Choroid plexus epithelial cell (primary cell): ENCODE results near the gene NPEPL1.

ENCODE experiments used
- DNase-seq: peaks from one replicate; pipeline ENCODE4 v3.0.0-alpha.2; 2010; ENCODE audit warnings: low read depth
- H3K4me3 ChIP-seq: 2 replicates; pipeline ENCODE4 v1.5.1; 2011; ENCODE audit warnings: low read depth, mild to moderate bottlenecking, control low read depth, low read length, moderate library complexity
- TF ChIP-seq, protein P1 (sequence below): conservative IDR thresholded peaks from 2 replicates; pipeline ENCODE4 v1.5.1; 2011; ENCODE audit warnings: low read depth, mild to moderate bottlenecking, control low read depth, inconsistent platforms, low read length, moderate library complexity

NPEPL1 gene

DNA sequence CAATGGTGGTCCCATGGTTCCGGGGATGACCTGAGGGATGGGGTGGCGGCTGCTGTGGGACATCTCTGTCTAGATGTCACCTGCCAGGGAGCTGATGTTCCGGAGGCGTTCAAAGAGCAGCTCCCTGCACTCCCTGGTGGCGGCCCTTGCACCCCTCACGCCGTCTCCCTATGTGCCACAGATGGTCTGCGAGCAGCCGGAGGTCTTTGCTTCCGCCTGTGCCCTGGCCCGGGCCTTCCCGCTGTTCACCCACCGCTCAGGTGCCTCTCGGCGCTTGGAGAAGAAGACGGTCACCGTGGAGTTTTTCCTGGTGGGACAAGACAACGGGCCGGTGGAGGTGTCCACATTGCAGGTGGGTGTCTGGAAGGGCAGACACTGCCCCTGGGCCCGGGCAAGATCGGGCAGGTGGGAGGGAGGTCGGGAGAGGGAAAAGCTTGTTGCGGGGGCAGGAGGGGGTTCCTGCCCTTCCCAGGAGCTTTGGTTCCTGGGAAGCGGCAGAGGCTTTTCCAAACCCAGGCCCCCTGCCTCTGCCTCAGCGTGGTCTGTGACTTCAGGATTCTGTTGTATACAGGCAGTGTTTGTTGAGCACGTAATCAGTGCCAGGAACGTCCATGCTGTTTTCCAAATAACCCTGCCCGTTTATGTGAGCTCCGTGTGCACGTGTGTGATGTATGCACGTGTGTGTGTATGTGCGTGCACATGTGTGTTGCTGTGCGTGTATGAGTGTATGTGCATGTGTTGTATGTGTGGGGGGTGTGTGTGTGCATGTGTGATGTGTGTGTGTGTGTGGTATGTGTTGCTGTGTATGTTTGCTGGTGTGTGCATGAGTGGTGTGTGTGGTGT is 1.9 kb downstream of the NPEPL1 start:
- TF ChIP-seq, protein P1, sequence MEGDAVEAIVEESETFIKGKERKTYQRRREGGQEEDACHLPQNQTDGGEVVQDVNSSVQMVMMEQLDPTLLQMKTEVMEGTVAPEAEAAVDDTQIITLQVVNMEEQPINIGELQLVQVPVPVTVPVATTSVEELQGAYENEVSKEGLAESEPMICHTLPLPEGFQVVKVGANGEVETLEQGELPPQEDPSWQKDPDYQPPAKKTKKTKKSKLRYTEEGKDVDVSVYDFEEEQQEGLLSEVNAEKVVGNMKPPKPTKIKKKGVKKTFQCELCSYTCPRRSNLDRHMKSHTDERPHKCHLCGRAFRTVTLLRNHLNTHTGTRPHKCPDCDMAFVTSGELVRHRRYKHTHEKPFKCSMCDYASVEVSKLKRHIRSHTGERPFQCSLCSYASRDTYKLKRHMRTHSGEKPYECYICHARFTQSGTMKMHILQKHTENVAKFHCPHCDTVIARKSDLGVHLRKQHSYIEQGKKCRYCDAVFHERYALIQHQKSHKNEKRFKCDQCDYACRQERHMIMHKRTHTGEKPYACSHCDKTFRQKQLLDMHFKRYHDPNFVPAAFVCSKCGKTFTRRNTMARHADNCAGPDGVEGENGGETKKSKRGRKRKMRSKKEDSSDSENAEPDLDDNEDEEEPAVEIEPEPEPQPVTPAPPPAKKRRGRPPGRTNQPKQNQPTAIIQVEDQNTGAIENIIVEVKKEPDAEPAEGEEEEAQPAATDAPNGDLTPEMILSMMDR = no peak
- no peak overlapping the region for H3K4me3 ChIP-seq
- no peak for DNase-seq

DNA sequence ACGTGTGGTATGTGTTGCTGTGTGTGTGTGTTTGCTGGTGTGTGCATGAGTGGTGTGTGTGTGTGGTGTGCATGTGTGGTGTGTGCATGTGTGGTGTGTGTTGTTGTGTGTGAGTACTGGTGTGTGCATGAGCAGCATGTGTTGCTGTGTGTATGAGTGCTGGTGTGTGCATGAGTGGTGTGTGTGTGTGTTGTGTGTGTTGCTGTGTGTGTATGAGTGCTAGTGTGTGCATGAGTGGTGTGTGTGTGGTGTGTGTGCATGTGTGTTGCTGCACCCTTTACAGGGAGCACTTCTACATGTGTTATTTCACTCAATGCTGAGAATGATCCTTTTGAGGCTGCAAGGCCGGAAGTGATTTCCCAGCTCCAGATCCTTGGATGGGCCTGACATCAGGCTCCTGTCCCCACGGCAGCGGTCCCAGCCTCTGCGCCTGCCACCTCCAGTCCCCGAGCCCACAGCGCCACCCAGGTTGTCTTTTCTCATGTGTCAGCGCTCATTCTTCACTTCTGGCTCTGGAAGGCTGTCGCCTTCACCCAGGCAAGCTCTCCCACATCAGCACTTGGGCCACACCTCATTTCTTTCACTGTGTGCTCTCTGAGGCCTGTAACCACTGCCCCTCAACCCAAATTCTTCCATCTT is 2.6 kb downstream of the NPEPL1 start:
- H3K4me3 ChIP-seq = no peak overlapping the region
- no peak for DNase-seq

DNA sequence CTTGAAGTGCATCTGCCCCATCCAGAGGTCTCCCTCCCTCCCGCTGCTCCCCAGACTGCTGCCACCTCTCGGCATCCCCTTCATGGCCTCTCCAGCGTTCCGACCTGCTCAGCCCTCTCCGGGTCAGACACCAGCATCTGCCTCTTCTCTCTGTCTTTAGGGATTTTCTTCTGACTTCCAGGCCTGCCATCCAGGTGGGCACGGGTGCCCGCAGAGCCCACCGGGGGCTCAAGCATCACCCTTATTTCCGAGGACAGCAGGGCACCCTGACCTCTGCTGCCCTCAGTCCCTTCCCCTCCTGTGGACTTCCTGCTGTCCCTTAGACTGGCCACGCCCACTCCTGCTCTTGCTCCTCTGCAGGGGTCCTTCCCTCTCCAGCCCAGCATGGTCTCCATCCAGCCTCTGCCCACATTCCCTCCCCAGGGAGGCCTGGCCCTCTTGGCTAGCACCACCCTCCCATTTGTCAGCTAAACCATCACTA is 3.3 kb downstream of the NPEPL1 start:
- no peak overlapping the region for H3K4me3 ChIP-seq
- no peak for DNase-seq
- TF ChIP-seq, protein P1 = no peak

More for the DNA sequence above, 2.6 kb downstream of the NPEPL1 start:
- TF ChIP-seq, protein P1 = no peak

DNA sequence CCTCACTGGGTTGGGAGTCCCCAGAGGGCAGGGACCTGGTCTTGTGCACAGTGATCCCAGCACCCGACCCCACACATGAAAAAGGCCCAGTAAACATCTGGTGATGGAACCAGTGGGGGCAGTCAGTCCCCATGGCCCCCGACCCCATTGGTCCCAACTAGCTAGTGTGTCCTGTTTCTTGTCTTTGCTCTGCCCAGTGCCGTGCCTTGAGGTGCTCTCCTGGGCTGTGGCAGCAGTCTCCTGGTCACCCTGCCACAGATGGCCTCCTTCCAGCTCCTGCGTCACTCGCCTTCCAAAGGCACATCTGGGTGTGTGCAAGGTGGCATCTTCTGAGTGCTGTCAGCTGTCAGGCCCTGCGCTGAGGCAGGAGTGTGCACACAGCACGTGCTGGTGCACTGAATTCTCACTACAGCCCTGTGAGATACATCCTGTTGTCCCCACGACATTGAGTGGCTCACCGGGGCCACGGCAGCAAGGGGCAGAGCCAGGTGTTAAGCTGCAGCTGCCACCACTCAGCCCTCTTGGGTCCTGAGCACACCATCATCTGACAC is 3.9 kb downstream of the NPEPL1 start:
- no peak overlapping the region for H3K4me3 ChIP-seq
- DNase-seq = no peak
- TF ChIP-seq, protein P1 = no peak

DNA sequence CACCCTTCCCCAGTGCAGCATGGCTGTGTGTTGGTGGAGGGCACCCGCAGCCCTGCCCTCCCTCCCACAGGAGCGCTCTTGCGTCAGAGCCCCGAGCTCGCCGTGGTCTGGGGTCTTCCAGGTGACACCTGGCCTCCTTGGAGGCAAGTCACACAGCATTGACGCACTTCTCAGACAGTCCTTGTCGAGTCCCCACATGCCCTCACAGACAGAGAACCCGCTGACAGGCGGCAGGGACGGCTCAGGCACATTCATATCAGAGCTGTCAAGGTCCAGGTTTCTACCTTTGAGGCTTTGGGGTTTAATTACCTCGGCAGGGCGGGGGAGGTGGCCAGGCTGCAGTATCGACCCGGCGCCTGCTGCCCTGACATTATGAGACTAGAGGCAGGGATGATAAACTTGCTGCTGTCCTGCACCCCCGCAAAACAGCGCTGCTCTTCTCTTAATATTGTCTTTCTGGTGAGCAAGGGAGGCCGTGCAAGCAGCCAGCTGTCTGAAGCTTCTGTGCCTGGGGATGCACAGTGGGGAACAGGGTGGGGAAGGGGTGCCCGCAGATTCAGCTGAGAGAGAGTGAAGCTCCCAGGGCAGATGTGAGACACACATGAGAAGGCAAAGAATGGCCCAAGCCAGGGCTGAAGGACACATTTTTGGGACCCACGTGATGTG is 4.7 kb downstream of the NPEPL1 start:
- no peak overlapping the region for H3K4me3 ChIP-seq
- TF ChIP-seq, protein P1 = no peak

DNA sequence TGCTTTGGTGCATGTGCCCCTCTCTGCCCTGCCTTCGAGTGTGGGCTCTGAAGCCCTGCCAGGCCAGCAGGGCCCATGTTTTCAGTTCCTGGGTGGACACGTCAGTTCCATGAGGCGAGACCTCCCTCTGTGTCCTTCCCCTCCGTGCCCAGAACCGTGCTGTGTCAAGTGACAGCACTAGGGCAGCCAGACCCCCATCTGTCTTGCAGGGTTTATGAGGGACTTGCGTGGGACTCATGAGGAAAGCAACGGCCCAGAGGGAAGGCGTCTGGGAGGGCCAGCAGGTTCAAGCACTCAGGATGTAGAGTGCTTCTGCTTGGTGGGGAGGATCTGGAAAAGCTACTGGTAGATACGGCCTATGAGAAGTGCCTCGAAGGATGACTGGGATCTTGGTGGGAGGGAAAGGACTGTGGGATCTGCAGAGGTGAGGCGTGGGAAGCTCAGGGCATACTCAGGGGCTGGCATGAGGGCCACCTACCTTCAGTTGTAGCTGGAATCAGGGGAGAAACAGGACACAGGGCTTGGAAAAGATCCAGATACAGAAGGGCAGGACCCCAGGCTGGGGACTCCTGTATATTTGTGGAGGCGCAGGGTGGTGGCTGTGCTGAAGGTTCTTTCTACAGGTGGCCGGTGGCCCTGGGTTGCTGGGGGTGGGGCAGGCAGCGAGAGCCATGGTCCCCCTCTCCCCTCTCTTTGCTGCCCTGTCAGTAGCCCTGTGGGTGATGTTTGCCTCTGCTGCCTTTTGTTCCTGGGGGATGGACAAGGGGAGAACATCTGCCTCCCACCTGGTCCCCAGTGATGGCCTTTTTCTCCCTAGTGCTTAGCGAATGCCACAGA is 5.5 kb downstream of the NPEPL1 start:
- TF ChIP-seq, protein P1 = no peak
- H3K4me3 ChIP-seq = no peak overlapping the region
- no peak for DNase-seq

More for the DNA sequence above, 4.7 kb downstream of the NPEPL1 start:
- DNase-seq = no peak
